Erythroblast (primary cell): Measurements from ENCODE around the gene SLC34A2.

ENCODE experiments used
- GATA1 ChIP-seq: IDR thresholded peaks from 2 replicates; pipeline ENCODE4 v1.6.1; 2011; ENCODE audit warnings: low read depth, mild to moderate bottlenecking, control low read depth, low read length, moderate library complexity
- POLR2A ChIP-seq: IDR thresholded peaks from 2 replicates; pipeline ENCODE4 v1.6.1; 2011; ENCODE audit warnings: mild to moderate bottlenecking, low read length

DNA sequence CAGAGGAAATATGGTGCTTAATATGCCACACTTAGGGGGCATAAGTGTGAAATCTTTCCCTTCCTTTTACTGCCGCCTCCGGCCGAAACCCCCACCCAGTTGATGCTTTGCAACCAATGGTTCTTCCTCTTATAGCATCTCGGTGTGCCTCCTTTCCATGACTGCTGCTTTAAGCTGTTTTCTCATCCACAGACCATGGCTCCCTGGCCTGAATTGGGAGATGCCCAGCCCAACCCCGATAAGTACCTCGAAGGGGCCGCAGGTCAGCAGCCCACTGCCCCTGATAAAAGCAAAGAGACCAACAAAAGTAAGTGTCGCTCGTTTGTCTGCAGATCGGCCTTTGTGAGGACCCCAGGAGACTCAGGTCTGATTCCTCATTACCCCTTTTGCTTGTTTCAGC is 6.7 kb downstream of the SLC34A2 start:
- no peak for TF ChIP-seq POLR2A
- TF ChIP-seq GATA1: no peak
